ENCODE measurements around the gene PHC2.

DNA sequence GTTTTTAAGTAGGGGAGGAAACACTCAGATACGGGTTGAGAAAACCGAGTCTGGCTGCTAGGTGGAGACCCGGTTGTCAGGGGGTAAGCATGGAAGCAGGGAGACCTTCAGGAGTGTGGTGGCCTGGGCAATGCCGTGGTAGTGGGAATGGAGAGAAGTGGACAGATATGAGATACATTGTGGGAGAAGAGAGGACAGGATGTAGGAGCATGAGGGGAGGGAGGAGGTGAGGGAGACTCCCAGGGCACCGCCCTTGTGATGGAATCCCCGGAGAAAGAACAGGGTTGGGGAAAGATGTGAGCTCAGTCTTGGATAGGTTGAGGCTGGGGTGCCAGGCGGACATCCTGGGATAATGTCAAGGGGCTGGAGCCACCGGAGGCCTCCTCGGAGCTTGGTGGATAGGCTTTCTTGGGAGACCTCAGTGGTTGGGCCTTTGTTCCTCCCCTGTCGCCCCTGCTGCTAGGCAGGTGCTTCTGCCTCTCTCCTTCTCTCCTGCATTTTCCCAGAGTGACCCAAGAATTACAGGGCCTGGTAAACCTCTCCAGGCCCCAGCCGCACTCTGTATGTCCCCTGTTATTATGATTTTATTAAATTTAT, 153.3 kb downstream of the PHC2 start:
- no peak for TF ChIP-seq EZH2phosphoT487 (conservative IDR thresholded peaks at IDR 0.05; ENCODE audit: low read length)
- TF ChIP-seq, protein P1, sequence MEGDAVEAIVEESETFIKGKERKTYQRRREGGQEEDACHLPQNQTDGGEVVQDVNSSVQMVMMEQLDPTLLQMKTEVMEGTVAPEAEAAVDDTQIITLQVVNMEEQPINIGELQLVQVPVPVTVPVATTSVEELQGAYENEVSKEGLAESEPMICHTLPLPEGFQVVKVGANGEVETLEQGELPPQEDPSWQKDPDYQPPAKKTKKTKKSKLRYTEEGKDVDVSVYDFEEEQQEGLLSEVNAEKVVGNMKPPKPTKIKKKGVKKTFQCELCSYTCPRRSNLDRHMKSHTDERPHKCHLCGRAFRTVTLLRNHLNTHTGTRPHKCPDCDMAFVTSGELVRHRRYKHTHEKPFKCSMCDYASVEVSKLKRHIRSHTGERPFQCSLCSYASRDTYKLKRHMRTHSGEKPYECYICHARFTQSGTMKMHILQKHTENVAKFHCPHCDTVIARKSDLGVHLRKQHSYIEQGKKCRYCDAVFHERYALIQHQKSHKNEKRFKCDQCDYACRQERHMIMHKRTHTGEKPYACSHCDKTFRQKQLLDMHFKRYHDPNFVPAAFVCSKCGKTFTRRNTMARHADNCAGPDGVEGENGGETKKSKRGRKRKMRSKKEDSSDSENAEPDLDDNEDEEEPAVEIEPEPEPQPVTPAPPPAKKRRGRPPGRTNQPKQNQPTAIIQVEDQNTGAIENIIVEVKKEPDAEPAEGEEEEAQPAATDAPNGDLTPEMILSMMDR (IDR thresholded peaks at IDR 0.05; ENCODE audit: insufficient read depth, low read length, poor library complexity, severe bottlenecking), result no peak
